ENCODE measurements around the gene CTBP2.

DNA sequence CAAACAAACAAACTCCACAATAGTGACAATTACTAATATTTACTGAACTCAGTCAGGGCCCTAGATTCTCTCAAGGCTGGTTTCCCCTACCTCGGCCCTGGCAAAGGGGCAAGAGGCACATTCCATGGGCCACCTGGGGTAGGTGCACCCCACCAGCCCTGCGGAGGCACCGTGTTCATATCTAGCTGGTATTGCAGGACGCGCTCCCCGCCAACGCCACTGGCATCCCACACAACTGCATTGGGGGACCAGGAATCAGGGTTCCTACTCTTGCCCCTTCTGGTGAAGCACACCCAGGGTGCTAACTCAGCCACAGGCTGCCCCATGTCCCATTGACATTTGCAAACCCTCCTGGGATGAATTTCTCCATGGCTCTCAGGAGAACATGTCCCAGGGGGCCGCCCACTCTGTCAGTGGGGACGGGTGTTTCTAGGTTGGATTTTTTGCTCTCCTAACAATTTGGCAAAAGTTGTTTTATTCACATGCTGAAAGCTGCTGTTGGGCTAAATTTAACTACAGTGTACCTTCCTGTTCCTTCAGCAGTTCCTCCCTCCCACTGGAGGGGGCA lies 141.7 kb downstream of the CTBP2 start:
- peak in 1 of 12 donors; percentile 10 for TF ChIP-seq CTCF (IDR thresholded peaks at IDR 0.05)
- TF ChIP-seq POLR2A (IDR thresholded peaks at IDR 0.05), result no peak
